HG02642 (cell line): Measurements from ENCODE around the gene PTGR1.
"Not testable (repeated sequence)": the region's sequence is repeated elsewhere in the genome, so short reads cannot be mapped to it uniquely, and the experiment has no call there.

Experiments
- ATAC-seq: cut with Tn5 transposase; IDR thresholded peaks from one replicate; pipeline ENCODE4 v1.9.1; 2021; ENCODE audit warnings: mild to moderate bottlenecking; ENCODE audit not compliant: unreplicated experiment, poor library complexity

The PTGR1 gene

GRCh38 chr9:111615928-111616327, 16.5 kb upstream of the PTGR1 start:
- no peak for ATAC-seq

GRCh38 chr9:111613436-111614040, 14.1 kb upstream of the PTGR1 start:
- no peak for ATAC-seq

- ATAC-seq: no peak
Observed at GRCh38 chr9:111610845-111611244, 11.4 kb upstream of the PTGR1 start.

DNA sequence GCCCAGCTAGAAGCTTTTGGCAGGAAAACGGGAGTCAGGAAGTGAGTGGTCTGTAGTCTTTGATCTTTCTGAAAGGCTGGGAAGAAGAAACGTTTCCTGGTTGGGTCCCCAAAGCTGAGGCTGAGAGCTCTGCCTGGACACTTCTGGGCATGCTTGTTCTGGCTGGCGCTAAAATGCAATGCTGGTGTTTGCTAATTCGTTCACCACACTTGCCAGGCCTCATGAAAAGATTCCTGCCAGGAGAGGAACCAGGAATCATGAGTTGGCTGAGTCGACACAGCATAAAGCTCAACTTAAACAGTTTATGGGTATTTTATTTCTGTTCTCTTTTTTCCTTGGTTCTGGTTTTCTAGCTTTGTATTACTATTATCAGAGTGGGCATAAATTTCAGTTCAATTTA, 10.7 kb upstream of the PTGR1 start:
- ATAC-seq: no peak

DNA sequence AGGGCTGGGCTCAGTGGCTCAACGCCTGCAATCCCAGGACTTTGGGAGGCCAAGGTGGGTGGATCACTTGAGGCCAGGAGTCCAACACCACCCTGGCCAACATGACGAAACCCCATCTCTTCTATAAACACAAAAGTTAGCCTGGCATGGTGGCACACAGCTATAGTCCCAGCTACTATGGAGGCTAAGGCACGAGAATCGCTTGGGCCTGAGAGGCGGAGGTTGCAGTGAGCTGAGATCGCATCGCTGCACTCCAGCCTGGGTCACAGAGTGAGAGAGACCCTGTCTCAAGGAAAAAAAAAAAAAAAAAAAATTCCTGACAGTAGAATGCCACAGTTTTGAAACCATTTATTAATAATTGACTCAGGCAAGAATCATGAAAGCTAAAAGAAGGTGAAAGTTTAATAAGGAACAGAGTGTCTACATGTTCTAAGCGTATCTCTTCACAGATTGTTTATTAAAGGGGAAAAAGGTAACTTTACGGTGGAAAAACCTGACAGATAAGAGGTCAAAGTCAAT, 5.7 kb upstream of the PTGR1 start:
- no peak for ATAC-seq

DNA sequence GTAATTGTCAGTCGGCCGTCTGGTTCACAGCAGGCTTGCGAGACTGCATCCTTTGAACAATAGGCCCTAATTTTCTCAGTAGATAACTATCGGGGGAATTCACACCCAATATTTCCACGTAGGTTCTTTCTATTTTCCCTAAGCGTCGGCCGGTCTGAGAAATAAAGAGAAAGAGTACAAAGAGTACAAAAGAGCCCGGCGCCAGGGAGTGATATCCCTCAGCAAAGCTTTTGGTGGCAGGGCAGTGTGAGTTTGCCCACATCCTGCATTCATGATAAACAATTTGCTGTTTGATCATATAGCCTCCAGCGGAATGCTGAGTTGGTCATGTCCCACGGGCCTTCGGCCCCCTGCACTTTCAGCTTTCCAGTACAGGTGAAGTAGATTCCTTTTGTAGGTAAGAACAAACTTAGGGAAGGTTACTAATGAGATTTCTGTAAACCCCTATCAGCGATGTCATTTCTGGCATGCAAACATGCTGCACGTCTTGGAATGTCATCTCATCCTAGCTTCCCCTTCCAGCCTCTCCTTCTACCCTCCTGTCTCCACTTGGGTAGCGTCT, 4.7 kb upstream of the PTGR1 start:
- no peak for ATAC-seq

- ATAC-seq: no peak
Observed at GRCh38 chr9:111603041-111603440, 3.6 kb upstream of the PTGR1 start.

DNA sequence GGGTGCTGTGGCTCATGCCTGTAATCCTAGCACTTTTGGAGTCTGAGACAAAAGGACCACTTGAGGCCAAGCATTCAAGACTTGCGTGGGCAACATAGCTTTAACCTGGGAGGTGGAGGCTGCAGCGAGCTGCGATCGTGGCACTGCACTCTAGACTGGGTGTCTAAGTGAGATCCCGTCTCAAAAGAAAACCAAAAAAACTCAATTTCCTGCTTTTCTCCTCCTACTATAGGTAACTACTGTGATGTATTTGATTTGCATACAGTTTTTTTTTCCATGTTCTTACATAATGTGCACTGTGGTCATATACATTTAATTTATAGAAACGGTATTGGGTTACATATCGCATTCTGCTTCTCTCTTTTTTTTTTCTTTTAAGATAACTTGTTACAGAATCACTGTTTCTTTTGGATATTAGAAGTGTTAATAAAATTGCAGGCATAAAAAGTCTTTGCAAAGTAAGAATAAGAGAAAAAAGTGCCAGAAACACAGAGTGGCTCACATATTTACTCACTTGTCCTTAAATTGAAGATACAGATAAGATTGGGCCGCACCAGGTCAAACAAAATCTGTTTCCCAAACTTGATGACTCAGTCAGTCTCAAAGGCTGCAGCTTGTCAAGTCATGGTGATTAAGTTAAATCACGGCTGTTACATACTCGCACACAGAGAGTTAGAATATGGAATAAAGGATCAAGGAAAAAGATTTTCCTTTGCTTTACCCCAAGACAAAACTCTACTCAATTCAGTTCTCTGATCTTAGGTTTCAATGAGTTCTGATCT, 2.0 kb upstream of the PTGR1 start:
- no peak for ATAC-seq

DNA sequence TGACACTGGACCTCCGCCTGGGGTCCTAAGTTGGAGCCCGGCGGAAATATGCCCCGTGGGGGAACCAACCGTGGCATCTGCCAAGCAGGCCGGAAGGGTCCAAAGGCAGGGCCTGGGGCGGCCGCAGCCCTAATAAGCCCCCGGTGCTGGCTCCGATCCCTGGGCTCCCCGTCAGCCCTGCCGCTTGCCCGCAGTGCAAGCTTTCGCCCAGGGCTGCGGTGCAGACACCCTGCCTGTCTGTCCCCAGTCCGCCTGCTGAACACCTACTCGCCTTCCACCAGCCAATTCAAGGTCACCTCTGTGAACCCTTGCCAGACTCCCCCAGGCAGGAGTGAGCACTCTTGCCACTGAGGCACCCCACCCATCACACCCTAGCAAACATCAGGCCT, 502 bp upstream of the PTGR1 start:
- no peak for ATAC-seq

- ATAC-seq: no peak
Observed at GRCh38 chr9:111598733-111599091, 735 bp downstream of the PTGR1 start.

GRCh38 chr9:111597852-111598732, 1.4 kb downstream of the PTGR1 start:
- no peak for ATAC-seq

GRCh38 chr9:111588846-111589245, 10.6 kb downstream of the PTGR1 start:
- ATAC-seq: no peak

DNA sequence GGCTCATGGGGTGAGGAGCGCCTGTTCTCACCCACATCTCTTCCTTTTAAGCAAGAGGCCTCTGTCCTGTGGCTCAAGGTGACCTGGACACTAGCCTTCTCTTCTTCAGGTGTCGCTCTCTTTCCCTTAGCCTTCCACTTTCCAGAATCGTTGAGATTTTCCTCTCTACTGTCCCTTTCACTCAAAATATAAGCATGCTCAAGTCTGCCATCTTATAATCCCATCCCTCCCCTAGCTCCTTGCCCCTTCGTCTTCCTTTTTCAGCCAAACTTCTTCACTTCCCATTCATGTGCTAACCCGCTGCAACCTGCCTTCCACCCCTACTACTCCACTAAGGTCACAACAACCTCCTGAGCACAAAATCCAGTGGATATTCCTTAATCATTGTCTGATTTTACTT, 13.1 kb downstream of the PTGR1 start:
- ATAC-seq: no peak

- ATAC-seq: no peak
Observed at GRCh38 chr9:111582888-111583287, 16.6 kb downstream of the PTGR1 start.

DNA sequence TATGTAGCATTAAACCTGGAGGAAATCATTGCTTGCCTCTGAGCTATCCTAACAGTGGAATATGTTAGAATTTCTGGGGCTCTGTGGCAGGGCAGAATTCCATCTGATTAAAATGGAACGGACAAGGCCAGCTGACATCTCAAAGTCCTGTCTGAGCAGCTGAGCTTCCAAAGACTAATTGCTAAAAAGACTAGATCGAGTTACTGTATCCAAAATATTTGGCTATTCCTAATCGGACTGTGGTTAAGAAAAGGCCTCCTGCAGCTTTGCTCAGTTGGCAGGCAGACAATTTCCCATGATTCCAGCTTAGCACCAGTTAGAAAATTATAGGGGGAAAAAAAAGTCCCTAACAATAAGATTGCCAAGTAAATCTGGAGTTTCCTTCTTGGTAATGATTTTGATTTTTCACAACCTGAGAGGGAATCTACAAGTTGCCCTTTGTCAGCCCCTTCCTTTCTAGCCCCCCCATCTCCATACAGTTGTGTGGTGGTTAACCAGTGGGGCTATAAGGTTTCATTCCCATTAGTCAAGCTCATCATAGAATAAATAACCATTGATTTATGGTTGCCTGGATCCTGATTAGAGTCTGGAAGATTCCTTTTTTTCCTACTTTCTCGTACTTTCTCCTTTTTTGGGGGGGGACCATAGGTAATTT, 26.4 kb downstream of the PTGR1 start:
- no peak for ATAC-seq

GRCh38 chr9:111568127-111568526, 31.3 kb downstream of the PTGR1 start:
- not testable (repeated sequence) for ATAC-seq

- ATAC-seq: no peak
Observed at GRCh38 chr9:111566234-111566633, 33.2 kb downstream of the PTGR1 start.

DNA sequence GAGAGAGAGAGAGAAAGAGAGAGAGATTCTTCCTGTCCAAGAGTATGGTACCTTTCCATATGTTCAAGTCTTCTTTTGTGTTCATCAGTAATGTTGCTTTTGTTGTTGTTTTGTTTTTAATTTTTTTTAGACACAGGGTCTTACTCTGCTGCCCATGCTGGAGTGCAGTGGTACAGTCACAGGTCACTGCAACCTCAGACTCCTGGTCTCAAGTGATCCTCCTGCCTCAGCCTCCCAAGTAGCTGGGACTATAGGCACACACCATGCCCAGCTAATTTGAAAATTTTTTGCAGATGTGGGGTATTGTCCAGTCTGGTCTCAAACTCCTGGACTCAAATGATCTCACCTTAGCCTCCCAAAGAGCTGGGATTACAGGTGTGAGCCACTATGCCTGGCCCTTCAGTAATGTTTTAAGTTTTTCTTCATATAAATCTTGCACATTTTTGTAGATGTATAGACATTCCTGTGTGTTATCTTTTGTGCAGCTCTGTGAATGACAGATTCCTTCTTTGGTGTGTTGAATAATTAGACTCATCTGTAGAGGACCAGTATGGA, 38.2 kb downstream of the PTGR1 start:
- ATAC-seq: no peak

DNA sequence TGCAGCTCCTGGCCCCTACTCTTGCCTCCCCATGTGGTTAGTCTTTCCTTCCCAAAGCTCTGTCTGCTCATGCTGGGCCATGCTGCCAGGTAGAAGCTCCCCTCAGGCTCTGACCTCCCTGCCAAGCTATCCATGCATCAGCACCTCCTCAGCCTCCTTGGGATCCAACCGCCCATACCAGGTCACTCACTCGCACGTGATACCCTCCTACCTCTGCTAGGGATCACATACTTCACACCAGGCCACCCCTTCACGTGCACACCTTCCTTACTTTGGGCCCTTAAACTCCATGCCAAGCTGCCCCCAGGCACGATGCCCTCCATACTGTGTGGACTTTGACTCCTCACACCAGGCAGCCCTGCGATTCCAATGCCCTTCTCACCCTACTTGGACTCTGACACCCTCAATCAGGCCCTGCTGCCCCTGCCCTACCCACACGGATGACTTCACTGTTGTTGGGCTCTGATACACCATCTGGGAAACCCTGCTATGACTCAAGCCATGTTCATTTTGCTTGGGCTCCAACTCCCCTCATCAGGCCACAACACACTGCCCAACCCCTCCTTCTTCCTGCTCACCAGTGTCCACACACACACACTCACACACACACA, 40.3 kb downstream of the PTGR1 start:
- ATAC-seq: no peak
